Natural killer cell (primary cell): ENCODE results near the gene C8G. TPM values are rescaled to one million over a fixed set of nuclear protein-coding genes. Genes with fewer than 3 reads are reported as not detected.

Experiments used
- ATAC-seq, 3 donors: fragments of 150-1000 bp in 2 of 3; fragments of 200-7000 bp in 1 of 3; cut with Tn5 transposase; 1 replicate in 1 of 3; 2 replicates in 2 of 3; pipeline ENCODE4 v1.10.0; 2021; ENCODE audit warnings: mild to moderate bottlenecking in 2 of 3, moderate library complexity in 2 of 3
- DNase-seq, 2 donors: peaks; one replicate each; pipeline versions ENCODE4 v3.0.0 to v3.0.0-alpha.2; 2013 to 2021; ENCODE audit warnings: mixed read lengths in 1 of 2
- H3K27ac ChIP-seq: one replicate; pipeline ENCODE4 v1.5.1; 2013; ENCODE audit warnings: mild to moderate bottlenecking, low read length
- H3K27me3 ChIP-seq: one replicate; pipeline ENCODE4 v1.6.1; 2013; ENCODE audit warnings: low read length; ENCODE audit not compliant: control insufficient read depth, insufficient read depth
- H3K36me3 ChIP-seq: one replicate; pipeline ENCODE4 v1.6.1; 2013; ENCODE audit warnings: low read length; ENCODE audit not compliant: control insufficient read depth, insufficient read depth
- H3K4me1 ChIP-seq: one replicate; pipeline ENCODE4 v1.6.1; 2013; ENCODE audit warnings: low read length; ENCODE audit not compliant: control insufficient read depth, insufficient read depth
- H3K4me3 ChIP-seq: one replicate; pipeline ENCODE4 v1.5.1; 2013; ENCODE audit warnings: low read length
- H3K9me3 ChIP-seq: one replicate; pipeline ENCODE4 v1.6.1; 2013; ENCODE audit warnings: low read length; ENCODE audit not compliant: control insufficient read depth, insufficient read depth
- H3K27ac Mint-ChIP-seq, 2 donors: one replicate each; pipeline ENCODE4 v1.8.0; 2022; ENCODE audit warnings: mild to moderate bottlenecking in 2 of 2, mixed read lengths in 2 of 2, moderate library complexity in 1 of 2
- H3K27me3 Mint-ChIP-seq, 2 donors: one replicate each; pipeline ENCODE4 v1.8.0; 2022; ENCODE audit warnings: low read depth in 2 of 2, mixed read lengths in 2 of 2
- H3K36me3 Mint-ChIP-seq: one replicate; pipeline ENCODE4 v1.8.0; 2022; ENCODE audit warnings: mixed read lengths
- H3K4me1 Mint-ChIP-seq, 2 donors: one replicate each; pipeline ENCODE4 v1.8.0; 2022; ENCODE audit warnings: mixed read lengths in 2 of 2
- H3K4me3 Mint-ChIP-seq: one replicate; pipeline ENCODE4 v1.8.0; 2022; ENCODE audit warnings: mild to moderate bottlenecking, moderate library complexity, mixed read lengths
- H3K9me3 Mint-ChIP-seq, 2 donors: one replicate each; pipeline ENCODE4 v1.8.0; 2022; ENCODE audit warnings: mixed read lengths in 2 of 2
- WGBS: methylation state at CpG from one replicate; pipeline ENCODE4 v1.1.7; 2013; ENCODE audit warnings: missing lambda C conversion rate; ENCODE audit not compliant: insufficient coverage; 5-methylcytosine and 5-hydroxymethylcytosine counted together
- intact Hi-C: fragments of 100-400 bp; cut with micrococcal nuclease; formaldehyde crosslinking; loops from one replicate; pipeline ENCODE4 v1.14.2; 2022
- total RNA-seq, 4 donors: library from RNA; stranded (reverse); fragments of 120-200 nt in 1 of 4; gene quantifications; one replicate each; pipeline versions ENCODE4 v1.2.3 to v1.2.4, GENCODE V29; 2013 to 2022
- TF ChIP-seq, protein P1 (sequence below): fragments of 200-600 bp; IDR thresholded peaks from one replicate; pipeline ENCODE4 v1.8.0; 2022; ENCODE audit warnings: antibody characterized with exemption

Gene C8G
- total RNA-seq, 3 donors from 2014 or later (not counting 1 experiment from before 2014, with no cell fraction given), result 3.9 to 8.5 (median 7.3) TPM

DNA sequence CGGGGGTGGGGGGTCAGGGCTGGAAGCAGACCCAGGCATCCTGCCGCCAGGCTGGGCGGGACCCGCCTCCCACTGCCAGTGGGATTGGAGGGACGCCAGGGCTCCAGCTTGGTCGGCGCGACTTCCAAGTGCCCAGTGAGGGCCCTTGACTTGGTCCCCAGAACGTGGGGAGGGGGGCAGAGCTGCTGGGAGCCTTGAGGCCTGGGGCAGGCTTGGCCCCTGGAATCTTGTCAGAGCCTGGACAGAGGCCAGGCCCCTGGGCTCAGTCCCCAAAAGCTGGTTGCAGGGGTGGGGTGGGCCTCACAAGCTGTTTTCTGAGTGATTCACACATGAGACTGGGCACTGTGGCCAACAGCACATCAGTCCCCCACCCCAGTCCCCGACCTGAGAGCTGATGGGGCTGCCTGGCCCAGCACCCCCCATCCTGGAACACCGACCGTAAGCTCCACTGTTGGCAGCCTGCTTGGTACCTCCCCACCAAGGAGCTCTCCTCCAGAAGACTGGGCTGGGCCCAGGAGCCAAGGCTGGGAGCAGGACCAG is 50.8 kb downstream of the C8G start:
- intact Hi-C loops, result loop anchor here (5.0 kb wide), 1 partner anchor 149 kb away; the partner anchor contains the start of gene PHPT1
- H3K27ac Mint-ChIP-seq, result peak overlapping the region; percentile 97 to 99
- TF ChIP-seq, protein P1, sequence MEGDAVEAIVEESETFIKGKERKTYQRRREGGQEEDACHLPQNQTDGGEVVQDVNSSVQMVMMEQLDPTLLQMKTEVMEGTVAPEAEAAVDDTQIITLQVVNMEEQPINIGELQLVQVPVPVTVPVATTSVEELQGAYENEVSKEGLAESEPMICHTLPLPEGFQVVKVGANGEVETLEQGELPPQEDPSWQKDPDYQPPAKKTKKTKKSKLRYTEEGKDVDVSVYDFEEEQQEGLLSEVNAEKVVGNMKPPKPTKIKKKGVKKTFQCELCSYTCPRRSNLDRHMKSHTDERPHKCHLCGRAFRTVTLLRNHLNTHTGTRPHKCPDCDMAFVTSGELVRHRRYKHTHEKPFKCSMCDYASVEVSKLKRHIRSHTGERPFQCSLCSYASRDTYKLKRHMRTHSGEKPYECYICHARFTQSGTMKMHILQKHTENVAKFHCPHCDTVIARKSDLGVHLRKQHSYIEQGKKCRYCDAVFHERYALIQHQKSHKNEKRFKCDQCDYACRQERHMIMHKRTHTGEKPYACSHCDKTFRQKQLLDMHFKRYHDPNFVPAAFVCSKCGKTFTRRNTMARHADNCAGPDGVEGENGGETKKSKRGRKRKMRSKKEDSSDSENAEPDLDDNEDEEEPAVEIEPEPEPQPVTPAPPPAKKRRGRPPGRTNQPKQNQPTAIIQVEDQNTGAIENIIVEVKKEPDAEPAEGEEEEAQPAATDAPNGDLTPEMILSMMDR, result no peak
- H3K4me3 Mint-ChIP-seq, result peak overlapping the region; percentile 96
- peaks cover 89% of the 10 kb centered on the region for H3K4me1 ChIP-seq
- no peaks in the 10 kb centered on the region for H3K36me3 Mint-ChIP-seq
- H3K27ac ChIP-seq, result peak overlapping the region; percentile 96
- DNase-seq (no peak), ATAC-seq (no peak)
- H3K9me3 Mint-ChIP-seq, result no peaks in the 10 kb centered on the region
- H3K9me3 ChIP-seq, result no peaks in the 10 kb centered on the region
- no peaks in the 10 kb centered on the region for H3K27me3 ChIP-seq
- peak overlapping the region; percentile 55 for H3K4me3 ChIP-seq
- H3K36me3 ChIP-seq, result peaks cover 16% of the 10 kb centered on the region
- peaks cover 35 to 75% of the 10 kb centered on the region in 2 donors for H3K4me1 Mint-ChIP-seq
- no peaks in the 10 kb centered on the region for H3K27me3 Mint-ChIP-seq
- WGBS, result 60% methylated on average over 12 of the region's 12 CpGs

Other genes with a start within 250 kb of the C8G start
- under 1 TPM in 2 of 3 donors, not detected in 1; 0.31 to 0.39 TPM for gene DIPK1B, start 232.7 kb upstream of the C8G start, total RNA-seq
- gene LCN10, start 202.3 kb upstream of the C8G start, total RNA-seq, result not detected
- gene LCN6, start 196.7 kb upstream of the C8G start, total RNA-seq, result not detected
- gene LCN8, start 187.0 kb upstream of the C8G start, total RNA-seq, result not detected
- not detected for gene LCN15, start 180.7 kb upstream of the C8G start, total RNA-seq
- 10 to 100 TPM; 22.4 to 26.9 (median 26.6) TPM for gene TMEM141, start 153.9 kb upstream of the C8G start, total RNA-seq
- gene CCDC183, start 148.9 kb upstream of the C8G start, total RNA-seq, result under 1 TPM; 0.56 to 0.75 (median 0.65) TPM
- gene RABL6, start 137.3 kb upstream of the C8G start, total RNA-seq, result 10 to 100 TPM; 72.7 to 82.5 (median 75.9) TPM
- 10 to 100 TPM; 26.6 to 35.6 (median 31.5) TPM for gene AJM1, start 102.8 kb upstream of the C8G start, total RNA-seq
- 10 to 100 TPM; 63.5 to 69.8 (median 67.7) TPM for gene PHPT1, start 95.8 kb upstream of the C8G start, total RNA-seq
- gene MAMDC4, start 92.9 kb upstream of the C8G start, total RNA-seq, result 1 to 10 TPM; 4.6 to 6.5 (median 5.8) TPM
- 100 to 1,000 TPM; 208 to 255 (median 227) TPM for gene EDF1, start 78.9 kb upstream of the C8G start, total RNA-seq
- gene TRAF2, start 58.7 kb upstream of the C8G start, total RNA-seq, result 10 to 100 TPM; 17.4 to 35.5 (median 25.0) TPM
- 100 to 1,000 TPM; 117 to 144 (median 136) TPM for gene FBXW5, start 505 bp upstream of the C8G start, total RNA-seq
- 10 to 100 TPM in 1 of 3 donors, 1 to 10 TPM in 2; 9.2 to 11.3 (median 9.8) TPM for gene LCN12, start 7.0 kb downstream of the C8G start, total RNA-seq
- gene PTGDS, start 32.3 kb downstream of the C8G start, total RNA-seq, result 100 to 1,000 TPM; 157 to 361 (median 296) TPM
- 1 to 10 TPM; 4.9 to 8.4 (median 8.2) TPM for gene LCNL1, start 37.8 kb downstream of the C8G start, total RNA-seq
- 100 to 1,000 TPM; 161 to 188 (median 161) TPM for gene PAXX, start 47.2 kb downstream of the C8G start, total RNA-seq
- gene CLIC3, start 51.3 kb downstream of the C8G start, total RNA-seq, result 100 to 1,000 TPM; 144 to 286 (median 161) TPM
- 100 to 1,000 TPM; 356 to 416 (median 357) TPM for gene ABCA2, start 83.0 kb downstream of the C8G start, total RNA-seq
- 1 to 10 TPM in 2 of 3 donors, under 1 TPM in 1; 0.99 to 5.1 (median 3.9) TPM for gene FUT7, start 86.8 kb downstream of the C8G start, total RNA-seq
- 1 to 10 TPM in 2 of 3 donors, under 1 TPM in 1; 0.87 to 5.6 (median 3.4) TPM for gene NPDC1, start 100.9 kb downstream of the C8G start, total RNA-seq
- not detected for gene ENTPD2, start 108.8 kb downstream of the C8G start, total RNA-seq
- 1 to 10 TPM in 2 of 3 donors, under 1 TPM in 1; 0.59 to 2.6 (median 1.0) TPM for gene SAPCD2, start 125.3 kb downstream of the C8G start, total RNA-seq
- 10 to 100 TPM; 10.5 to 25.8 (median 19.3) TPM for gene UAP1L1, start 132.3 kb downstream of the C8G start, total RNA-seq
- gene MAN1B1, start 141.7 kb downstream of the C8G start, total RNA-seq, result 10 to 100 TPM; 75.1 to 99.4 (median 80.4) TPM
- 100 to 1,000 TPM; 233 to 264 (median 251) TPM for gene DPP7, start 169.5 kb downstream of the C8G start, total RNA-seq
- not detected for gene GRIN1, start 193.9 kb downstream of the C8G start, total RNA-seq
- gene LRRC26, start 224.8 kb downstream of the C8G start, total RNA-seq, result not detected
- gene TMEM210, start 226.8 kb downstream of the C8G start, total RNA-seq, result not detected
- gene ANAPC2, start 243.3 kb downstream of the C8G start, total RNA-seq, result 100 to 1,000 TPM; 146 to 172 (median 171) TPM
- 10 to 100 TPM; 45.1 to 53.5 (median 52.2) TPM for gene SSNA1, start 243.4 kb downstream of the C8G start, total RNA-seq